GM19035 (cell line): Measurements from ENCODE around the gene KIAA1671.

ENCODE experiments used
- ATAC-seq: cut with Tn5 transposase; IDR thresholded peaks from one replicate; pipeline ENCODE4 v1.9.1; 2021; ENCODE audit not compliant: unreplicated experiment

KIAA1671 gene

DNA sequence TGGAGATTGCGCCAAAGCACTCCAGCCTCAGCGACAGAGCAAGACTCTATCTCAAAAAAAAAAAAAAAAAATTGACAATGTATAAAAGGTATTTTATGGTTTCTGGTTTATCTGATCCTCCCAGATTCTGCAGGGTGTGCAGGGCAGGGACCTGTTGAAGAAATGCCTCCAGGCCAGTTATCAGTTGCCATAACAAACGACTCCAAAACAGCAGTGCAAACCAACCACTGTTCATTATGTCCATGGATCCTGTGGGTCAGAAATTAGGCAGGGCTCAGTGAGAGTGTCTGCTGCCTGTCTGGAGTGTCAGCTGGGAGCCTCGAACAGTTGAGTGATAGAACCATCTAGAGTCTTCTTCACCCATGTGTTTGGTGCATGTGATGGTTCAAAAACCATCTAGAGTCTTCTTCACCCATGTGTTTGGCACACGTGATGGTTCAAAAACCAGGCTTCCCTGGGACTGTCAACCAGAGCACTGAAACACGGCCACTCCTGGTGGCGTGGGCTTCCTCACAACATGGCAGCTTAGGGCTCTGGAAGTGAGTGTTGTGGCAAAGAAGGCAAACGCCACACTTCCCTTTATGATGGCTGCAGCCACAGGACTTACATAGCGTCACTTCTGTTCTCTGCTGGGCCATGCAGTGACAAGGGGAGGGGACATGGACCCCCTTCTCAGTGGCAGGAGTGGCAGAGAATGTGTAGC lies 132.0 kb downstream of the KIAA1671 start:
- ATAC-seq = no peak

DNA sequence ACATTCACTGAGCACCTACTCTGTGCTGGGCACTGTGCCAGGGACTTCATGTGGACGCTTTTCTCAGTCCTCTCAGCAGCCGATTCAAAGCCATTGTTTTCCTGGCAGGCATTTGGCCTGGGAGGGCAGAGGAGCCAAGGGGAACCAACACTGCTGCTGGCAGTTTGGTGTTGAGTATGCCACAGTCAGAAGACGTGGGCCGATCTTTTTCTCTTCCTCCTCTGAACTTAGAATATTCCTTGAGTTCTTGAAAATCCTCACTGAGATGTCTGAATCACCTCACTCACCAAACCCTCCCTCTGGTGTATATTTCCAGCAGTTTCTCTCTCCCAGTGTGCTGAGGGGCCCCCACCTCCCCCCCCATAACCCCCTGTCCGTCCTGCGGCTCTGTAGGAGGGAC lies 132.6 kb downstream of the KIAA1671 start:
- ATAC-seq = no peak

- ATAC-seq = peak; percentile 75
Observed at GRCh38 chr22:25085930-25086901, 133.7 kb downstream of the KIAA1671 start.

DNA sequence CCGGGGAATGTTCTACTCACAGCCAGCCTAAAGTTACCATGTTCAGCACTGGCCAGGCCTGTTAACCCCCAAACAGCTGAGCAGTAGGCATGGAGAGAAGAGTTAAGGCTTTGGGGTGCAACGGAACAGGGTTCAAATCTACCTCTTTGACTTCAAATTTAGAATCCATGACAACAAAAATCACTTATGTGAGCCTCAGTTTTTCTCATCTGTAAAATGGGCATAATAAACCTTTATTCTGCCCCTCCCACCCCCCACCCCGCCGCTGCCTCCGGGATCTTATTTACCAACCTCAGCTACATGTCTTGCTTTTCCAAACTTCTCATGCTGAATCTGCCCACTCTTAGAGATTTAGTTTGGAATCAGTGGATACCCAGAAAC lies 134.4 kb downstream of the KIAA1671 start:
- ATAC-seq = no peak

- no peak for ATAC-seq
Observed at GRCh38 chr22:25090225-25090890, 137.8 kb downstream of the KIAA1671 start.

GRCh38 chr22:25091458-25091857 lies 138.9 kb downstream of the KIAA1671 start:
- no peak for ATAC-seq

DNA sequence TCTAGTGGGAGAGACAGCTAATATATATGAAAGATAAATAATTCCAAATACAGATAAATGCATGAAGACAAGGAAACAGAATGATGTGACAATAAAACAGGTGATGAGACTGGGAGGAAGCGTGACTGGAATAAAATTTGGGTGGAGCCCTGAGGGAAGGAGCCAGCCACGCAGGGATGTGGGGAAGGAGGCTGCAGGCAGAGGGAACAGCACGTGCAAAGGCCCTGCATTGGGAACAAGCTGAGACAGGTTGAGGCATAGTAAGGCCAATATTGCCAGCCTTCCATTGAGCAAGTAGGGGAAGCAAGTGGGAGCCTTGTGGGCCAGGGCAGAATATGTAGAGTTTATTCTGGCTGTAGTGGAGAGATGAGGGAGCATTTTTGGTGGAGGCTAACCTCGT lies 139.6 kb downstream of the KIAA1671 start:
- no peak for ATAC-seq

DNA sequence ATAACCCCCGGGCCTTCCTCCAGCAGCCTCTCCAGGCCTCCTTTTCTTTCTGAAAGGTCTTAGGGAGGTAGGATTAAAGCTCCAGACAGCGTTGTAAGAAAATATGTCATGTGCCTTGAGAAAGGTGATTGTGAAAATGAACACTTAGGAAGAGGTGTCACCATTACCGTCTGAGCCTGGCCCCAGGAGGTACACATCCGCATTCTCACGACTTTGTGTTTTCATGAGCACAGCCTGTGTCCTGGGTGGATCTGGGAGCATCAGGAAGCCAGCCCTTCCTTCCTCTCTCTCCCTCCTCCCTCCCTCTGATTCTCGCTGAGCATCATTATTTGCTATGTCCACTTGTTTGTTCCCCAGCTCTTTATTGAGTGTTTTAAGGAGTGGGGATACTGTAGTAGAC lies 142.1 kb downstream of the KIAA1671 start:
- ATAC-seq = no peak

GRCh38 chr22:25095869-25096268 lies 143.4 kb downstream of the KIAA1671 start:
- no peak for ATAC-seq

GRCh38 chr22:25096638-25097405 lies 144.3 kb downstream of the KIAA1671 start:
- ATAC-seq = no peak

DNA sequence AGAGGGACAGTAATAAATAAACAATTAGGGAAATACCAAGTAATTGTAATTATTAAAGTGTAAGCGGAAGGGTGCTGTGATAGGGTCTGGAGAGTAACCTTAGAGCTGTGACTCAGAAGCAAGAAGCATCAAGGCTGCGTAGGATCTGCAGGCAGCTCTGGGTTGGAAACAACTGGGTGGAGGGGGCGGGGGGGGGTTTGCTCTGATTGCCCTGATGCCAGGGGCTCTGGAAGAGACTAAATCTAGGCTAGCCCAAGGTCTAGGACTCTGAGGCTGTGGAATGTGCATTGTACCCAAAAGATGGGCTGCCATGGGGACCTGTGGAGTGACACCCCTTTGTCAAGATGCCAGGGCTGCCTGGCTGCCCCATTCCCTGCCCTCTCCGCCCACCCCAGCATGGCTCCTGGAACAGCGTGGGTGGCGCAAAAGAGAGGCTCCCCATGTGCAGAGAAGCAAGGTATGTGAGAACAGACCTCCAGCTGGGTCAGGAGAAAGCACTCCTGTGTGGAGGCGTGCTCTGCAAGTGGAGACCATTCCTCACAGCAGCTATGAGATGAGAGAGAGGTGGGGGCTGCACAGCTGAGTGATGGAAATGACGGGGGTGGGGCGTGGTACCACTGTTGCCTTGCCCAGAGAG lies 146.0 kb downstream of the KIAA1671 start:
- no peak for ATAC-seq

GRCh38 chr22:25099202-25099601 lies 146.7 kb downstream of the KIAA1671 start:
- no peak for ATAC-seq

- no peak for ATAC-seq
Observed at GRCh38 chr22:25100402-25100801, 147.9 kb downstream of the KIAA1671 start.

- ATAC-seq = no peak
Observed at GRCh38 chr22:25100948-25101347, 148.4 kb downstream of the KIAA1671 start.

GRCh38 chr22:25101501-25101900 lies 149.0 kb downstream of the KIAA1671 start:
- ATAC-seq = no peak

GRCh38 chr22:25101986-25102385 lies 149.5 kb downstream of the KIAA1671 start:
- no peak for ATAC-seq

DNA sequence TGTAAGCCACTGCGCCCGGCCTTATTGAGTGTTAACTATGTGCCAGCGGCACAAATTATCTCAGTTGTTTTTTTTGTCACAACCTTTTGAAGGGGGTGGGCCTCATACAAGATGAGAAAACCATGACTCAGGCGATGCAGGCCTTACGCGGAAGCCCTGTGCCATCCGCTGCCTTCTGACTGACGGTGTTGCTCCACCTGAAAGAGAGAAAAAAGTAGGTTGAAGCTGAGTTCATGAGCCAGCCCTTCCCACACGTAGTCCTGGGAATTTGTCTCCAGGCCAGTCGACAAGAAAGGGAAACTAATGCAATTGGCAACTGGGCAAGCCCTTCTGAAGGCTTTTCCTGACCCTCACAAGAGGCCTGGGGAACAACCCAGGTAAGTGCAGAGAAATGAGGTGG lies 150.2 kb downstream of the KIAA1671 start:
- ATAC-seq = no peak

- ATAC-seq = no peak
Observed at GRCh38 chr22:25104367-25104766, 151.9 kb downstream of the KIAA1671 start.

DNA sequence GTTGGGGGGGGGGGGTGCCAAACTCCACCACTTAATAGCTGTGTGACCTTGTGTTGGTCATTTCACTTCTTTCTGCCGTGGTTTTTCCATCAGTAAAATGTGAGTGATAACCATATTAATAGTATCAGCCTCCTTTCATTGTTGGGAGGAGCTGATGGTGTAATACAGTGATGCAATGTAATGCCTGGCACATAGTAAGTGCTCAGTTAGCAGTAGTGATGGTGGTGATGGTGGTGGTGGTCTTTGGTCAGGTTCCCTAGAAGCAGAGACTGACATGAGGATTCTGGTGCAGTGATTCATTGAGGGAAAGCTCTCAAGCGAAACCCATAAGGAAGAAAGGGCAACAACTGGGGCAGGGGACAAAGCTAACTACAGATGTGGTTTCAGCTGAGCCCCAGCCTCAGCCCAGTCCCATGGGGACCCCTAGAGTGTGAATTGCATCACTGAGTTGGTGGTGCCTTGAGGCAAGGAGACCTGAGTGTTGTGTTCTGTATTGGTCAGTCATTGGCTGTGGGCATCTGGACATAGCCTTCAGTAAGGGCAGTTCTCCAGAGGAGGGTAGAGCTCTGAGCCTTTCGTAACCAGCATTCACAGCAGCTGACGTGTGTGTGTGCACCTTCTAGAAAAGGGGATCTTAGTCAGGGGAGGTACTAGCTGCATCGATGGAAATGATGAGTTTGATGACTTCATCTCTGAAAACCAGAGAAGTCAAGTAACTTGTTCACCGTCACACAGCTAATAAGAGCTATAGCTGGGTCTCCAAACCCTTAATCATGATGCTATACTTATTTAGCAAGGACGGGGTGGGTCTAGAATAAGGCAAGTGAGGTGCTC lies 153.5 kb downstream of the KIAA1671 start:
- ATAC-seq = no peak
